PC-3 (cell line): Measurements from ENCODE around the gene FBXO11. TPM values are rescaled to one million over a fixed set of nuclear protein-coding genes. Genes with fewer than 3 reads are reported as not detected.
"Not testable (repeated sequence)": the region's sequence is repeated elsewhere in the genome, so short reads cannot be mapped to it uniquely, and the experiment has no call there.

Experiments used
- ATAC-seq: fragments of 200-7000 bp; cut with Tn5 transposase; 2 replicates; pipeline ENCODE4 v1.9.1; 2020; ENCODE audit warnings: mild to moderate bottlenecking, moderate library complexity
- BruUV-seq: library from RNA; stranded (reverse); fragments of 400-500 nt; replicated peaks from 2 replicates; lab custom pipeline; 2021; lab: Mats Ljungman, UMichigan
- CTCF ChIA-PET: fragments of 300-600 bp; sonication (Branson Sonifier 250); formaldehyde crosslinking; loops from one replicate; lab custom pipeline; 2022; ENCODE audit warnings: antibody characterized with exemption; lab: Charles Lee
- POLR2A ChIA-PET: fragments of 300-600 bp; sonication (Branson Sonifier 250); formaldehyde crosslinking; loops from one replicate; lab custom pipeline; 2022; ENCODE audit warnings: antibody characterized with exemption; ENCODE audit not compliant: unreplicated experiment; lab: Charles Lee
- DNase-seq: peaks from one replicate; pipeline ENCODE4 v3.0.0-alpha.2; 2015
- H2AFZ ChIP-seq: fragments of 300-600 bp; sonication (generic); 2 replicates; pipeline ENCODE4 v1.6.0; 2016; ENCODE audit warnings: antibody characterized with exemption, low read length
- H3F3A ChIP-seq: fragments of 300-600 bp; sonication (generic); one replicate; pipeline ENCODE4 v1.6.0; 2017; ENCODE audit warnings: antibody characterized with exemption, low read length, control low read depth, mild to moderate bottlenecking; ENCODE audit not compliant: unreplicated experiment
- H3K27ac ChIP-seq: fragments of 300-600 bp; sonication (generic); 2 replicates; pipeline ENCODE4 v1.5.1; 2016; ENCODE audit warnings: mild to moderate bottlenecking, low read length
- H3K27me3 ChIP-seq: fragments of 300-600 bp; sonication (generic); 2 replicates; pipeline ENCODE4 v1.6.1; 2016; ENCODE audit warnings: low read length, mixed read lengths
- H3K36me3 ChIP-seq: fragments of 300-600 bp; sonication (generic); 2 replicates; pipeline ENCODE4 v1.6.1; 2016; ENCODE audit warnings: low read depth, mixed run types, low read length, mixed read lengths
- H3K4me1 ChIP-seq: fragments of 300-600 bp; sonication (generic); 2 replicates; pipeline ENCODE4 v1.5.1; 2016; ENCODE audit warnings: low read length; ENCODE audit not compliant: insufficient read depth
- H3K4me2 ChIP-seq: fragments of 300-600 bp; sonication (generic); 2 replicates; pipeline ENCODE4 v1.6.0; 2016; ENCODE audit warnings: low read length
- H3K4me3 ChIP-seq: fragments of 300-600 bp; sonication (generic); 2 replicates; pipeline ENCODE4 v1.5.1; 2016; ENCODE audit warnings: mild to moderate bottlenecking, low read length, mixed read lengths
- H3K79me2 ChIP-seq: fragments of 300-600 bp; sonication (generic); 2 replicates; pipeline ENCODE4 v1.6.1; 2017; ENCODE audit warnings: low read length, mixed read lengths
- H3K9ac ChIP-seq: fragments of 300-600 bp; sonication (generic); 2 replicates; pipeline ENCODE4 v1.6.0; 2016; ENCODE audit warnings: mild to moderate bottlenecking, low read length
- H3K9me2 ChIP-seq: fragments of 300-600 bp; sonication (generic); replicated peaks from 2 replicates; pipeline ENCODE4 v1.6.1; 2016; ENCODE audit warnings: mixed run types, low read length, mixed read lengths
- H3K9me3 ChIP-seq: fragments of 300-600 bp; sonication (generic); 2 replicates; pipeline ENCODE4 v1.6.1; 2016; ENCODE audit warnings: low read length, mixed read lengths
- H4K20me1 ChIP-seq: fragments of 300-600 bp; sonication (generic); 2 replicates; pipeline ENCODE4 v1.6.1; 2016; ENCODE audit warnings: low read length, mixed read lengths
- EZH2 ChIP-seq: fragments of 300-600 bp; sonication (generic); IDR thresholded peaks from one replicate; pipeline ENCODE4 v1.6.1; 2017; ENCODE audit warnings: antibody characterized with exemption, mild to moderate bottlenecking, low read length; ENCODE audit not compliant: unreplicated experiment
- EZH2phosphoT487 ChIP-seq: fragments of 300-600 bp; sonication (generic); IDR thresholded peaks from 2 replicates; pipeline ENCODE4 v1.6.1; 2018; ENCODE audit warnings: mild to moderate bottlenecking, antibody characterized with exemption, low read length, borderline replicate concordance
- intact Hi-C: fragments of 100-400 bp; cut with micrococcal nuclease; formaldehyde crosslinking; loops from 2 replicates; pipeline ENCODE4 v1.9.0; 2023
- total RNA-seq: library from RNA; depleted of rRNA; stranded (reverse); fragments of >200 nt; gene quantifications from 2 replicates; pipeline ENCODE4 v1.2.3, GENCODE V29; 2014
- TF ChIP-seq, protein P1 (sequence below): fragments of 300-600 bp; sonication (generic); conservative IDR thresholded peaks from 2 replicates; pipeline ENCODE4 v1.5.1; 2017; ENCODE audit warnings: antibody characterized with exemption, low read depth, mild to moderate bottlenecking, low read length

Gene FBXO11
- total RNA-seq, 1 experiment from 2014 or later: 34.8 TPM

DNA sequence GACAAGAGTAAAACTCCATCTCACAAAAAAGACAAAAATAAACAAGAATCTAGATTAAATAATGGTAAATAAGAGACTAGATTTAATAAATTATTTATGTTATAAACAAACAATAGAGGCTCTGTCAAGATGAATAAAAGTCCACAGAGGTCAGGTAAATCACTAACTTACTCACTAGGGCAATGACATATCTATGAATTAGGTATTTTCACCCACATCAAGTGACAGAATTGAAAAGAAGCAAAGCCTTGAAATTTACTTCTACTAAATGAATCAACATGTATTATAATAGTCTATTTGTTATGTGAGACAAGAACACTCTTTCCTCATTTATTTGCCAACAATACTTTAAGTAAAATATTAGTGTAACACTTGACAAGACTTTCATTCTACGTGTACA is 41.7 kb downstream of the FBXO11 start:
- no peak overlapping the region for H3K9ac ChIP-seq
- no peaks in the 10 kb centered on the region for H3F3A ChIP-seq
- no peak overlapping the region for H3K27ac ChIP-seq
- peaks cover 6% of the 10 kb centered on the region; the same call in 1 of the 2 replicates for H4K20me1 ChIP-seq
- H3K27me3 ChIP-seq: no peaks in the 10 kb centered on the region
- H3K9me2 ChIP-seq: no peaks in the 10 kb centered on the region
- H3K9me3 ChIP-seq: no peaks in the 10 kb centered on the region
- peaks cover 12% of the 10 kb centered on the region; the same call in 1 of the 2 replicates for H3K4me1 ChIP-seq
- no peak overlapping the region for H3K4me2 ChIP-seq
- POLR2A ChIA-PET: no interaction called here
- TF ChIP-seq, protein P1, sequence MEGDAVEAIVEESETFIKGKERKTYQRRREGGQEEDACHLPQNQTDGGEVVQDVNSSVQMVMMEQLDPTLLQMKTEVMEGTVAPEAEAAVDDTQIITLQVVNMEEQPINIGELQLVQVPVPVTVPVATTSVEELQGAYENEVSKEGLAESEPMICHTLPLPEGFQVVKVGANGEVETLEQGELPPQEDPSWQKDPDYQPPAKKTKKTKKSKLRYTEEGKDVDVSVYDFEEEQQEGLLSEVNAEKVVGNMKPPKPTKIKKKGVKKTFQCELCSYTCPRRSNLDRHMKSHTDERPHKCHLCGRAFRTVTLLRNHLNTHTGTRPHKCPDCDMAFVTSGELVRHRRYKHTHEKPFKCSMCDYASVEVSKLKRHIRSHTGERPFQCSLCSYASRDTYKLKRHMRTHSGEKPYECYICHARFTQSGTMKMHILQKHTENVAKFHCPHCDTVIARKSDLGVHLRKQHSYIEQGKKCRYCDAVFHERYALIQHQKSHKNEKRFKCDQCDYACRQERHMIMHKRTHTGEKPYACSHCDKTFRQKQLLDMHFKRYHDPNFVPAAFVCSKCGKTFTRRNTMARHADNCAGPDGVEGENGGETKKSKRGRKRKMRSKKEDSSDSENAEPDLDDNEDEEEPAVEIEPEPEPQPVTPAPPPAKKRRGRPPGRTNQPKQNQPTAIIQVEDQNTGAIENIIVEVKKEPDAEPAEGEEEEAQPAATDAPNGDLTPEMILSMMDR: no peak
- TF ChIP-seq EZH2 (no peak), EZH2phosphoT487 (no peak)
- intact Hi-C loops: no loop called here
- peaks cover 94% of the 10 kb centered on the region for H3K79me2 ChIP-seq
- CTCF ChIA-PET: no interaction called here
- H3K4me3 ChIP-seq: no peak overlapping the region
- H2AFZ ChIP-seq: no peak overlapping the region
- H3K36me3 ChIP-seq: no peaks in the 10 kb centered on the region
- DNase-seq (no peak), ATAC-seq (no peak)
- no TSS peak for BruUV-seq

DNA sequence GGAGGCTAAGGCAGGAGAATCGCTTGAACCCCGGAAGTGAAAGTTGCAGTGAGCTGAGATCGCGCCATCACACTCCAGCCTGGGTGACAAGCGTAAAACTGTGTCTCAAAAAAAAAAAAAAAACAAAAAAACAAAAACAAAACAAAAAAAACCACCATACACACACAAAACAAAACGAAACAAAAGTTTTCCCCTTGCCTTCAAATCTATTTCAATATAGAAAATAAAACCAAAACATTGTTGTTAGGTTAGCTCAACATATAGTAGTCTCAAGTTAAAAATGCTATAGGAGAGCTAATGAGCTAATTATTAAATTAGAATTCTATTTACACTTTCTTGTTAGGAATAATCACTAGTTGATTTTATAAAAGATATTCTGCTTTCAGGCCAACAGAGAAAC is 43.3 kb downstream of the FBXO11 start:
- TF ChIP-seq EZH2 (no peak), EZH2phosphoT487 (no peak)
- TF ChIP-seq, protein P1: no peak
- CTCF ChIA-PET: no interaction called here
- no peaks in the 10 kb centered on the region for H3K9me2 ChIP-seq
- H3K27me3 ChIP-seq: no peaks in the 10 kb centered on the region
- peaks cover 6% of the 10 kb centered on the region; the same call in 1 of the 2 replicates for H4K20me1 ChIP-seq
- BruUV-seq: no TSS peak
- intact Hi-C loops: no loop called here
- no peak overlapping the region for H3K4me3 ChIP-seq
- H3K36me3 ChIP-seq: no peaks in the 10 kb centered on the region
- DNase-seq: no peak
- no peaks in the 10 kb centered on the region for H3F3A ChIP-seq
- H3K9me3 ChIP-seq: no peaks in the 10 kb centered on the region
- no peak overlapping the region for H3K4me2 ChIP-seq
- peaks cover 83% of the 10 kb centered on the region for H3K79me2 ChIP-seq
- H3K4me1 ChIP-seq: peaks cover 12% of the 10 kb centered on the region; the same call in 1 of the 2 replicates
- no peak for ATAC-seq
- H2AFZ ChIP-seq: no peak overlapping the region
- no peak overlapping the region for H3K27ac ChIP-seq
- POLR2A ChIA-PET: no interaction called here
- no peak overlapping the region for H3K9ac ChIP-seq

GRCh38 chr2:47853067-47853777 is 53.1 kb downstream of the FBXO11 start:
- H2AFZ ChIP-seq, CTCF ChIA-PET, H3K27ac ChIP-seq, H3K36me3 ChIP-seq, H3K9me3 ChIP-seq, H3K9ac ChIP-seq, intact Hi-C loops, ATAC-seq, H3K27me3 ChIP-seq, H3K4me3 ChIP-seq, H3F3A ChIP-seq, H3K4me1 ChIP-seq, POLR2A ChIA-PET, BruUV-seq, H3K4me2 ChIP-seq, DNase-seq, H3K9me2 ChIP-seq: not testable (repeated sequence)
- H3K79me2 ChIP-seq: peaks cover 80% of the 10 kb centered on the region
- peaks cover 27% of the 10 kb centered on the region; the same call in 1 of the 2 replicates for H4K20me1 ChIP-seq
